ENCODE data around the gene EXOG.

EXOG gene, protein sequence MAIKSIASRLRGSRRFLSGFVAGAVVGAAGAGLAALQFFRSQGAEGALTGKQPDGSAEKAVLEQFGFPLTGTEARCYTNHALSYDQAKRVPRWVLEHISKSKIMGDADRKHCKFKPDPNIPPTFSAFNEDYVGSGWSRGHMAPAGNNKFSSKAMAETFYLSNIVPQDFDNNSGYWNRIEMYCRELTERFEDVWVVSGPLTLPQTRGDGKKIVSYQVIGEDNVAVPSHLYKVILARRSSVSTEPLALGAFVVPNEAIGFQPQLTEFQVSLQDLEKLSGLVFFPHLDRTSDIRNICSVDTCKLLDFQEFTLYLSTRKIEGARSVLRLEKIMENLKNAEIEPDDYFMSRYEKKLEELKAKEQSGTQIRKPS

DNA sequence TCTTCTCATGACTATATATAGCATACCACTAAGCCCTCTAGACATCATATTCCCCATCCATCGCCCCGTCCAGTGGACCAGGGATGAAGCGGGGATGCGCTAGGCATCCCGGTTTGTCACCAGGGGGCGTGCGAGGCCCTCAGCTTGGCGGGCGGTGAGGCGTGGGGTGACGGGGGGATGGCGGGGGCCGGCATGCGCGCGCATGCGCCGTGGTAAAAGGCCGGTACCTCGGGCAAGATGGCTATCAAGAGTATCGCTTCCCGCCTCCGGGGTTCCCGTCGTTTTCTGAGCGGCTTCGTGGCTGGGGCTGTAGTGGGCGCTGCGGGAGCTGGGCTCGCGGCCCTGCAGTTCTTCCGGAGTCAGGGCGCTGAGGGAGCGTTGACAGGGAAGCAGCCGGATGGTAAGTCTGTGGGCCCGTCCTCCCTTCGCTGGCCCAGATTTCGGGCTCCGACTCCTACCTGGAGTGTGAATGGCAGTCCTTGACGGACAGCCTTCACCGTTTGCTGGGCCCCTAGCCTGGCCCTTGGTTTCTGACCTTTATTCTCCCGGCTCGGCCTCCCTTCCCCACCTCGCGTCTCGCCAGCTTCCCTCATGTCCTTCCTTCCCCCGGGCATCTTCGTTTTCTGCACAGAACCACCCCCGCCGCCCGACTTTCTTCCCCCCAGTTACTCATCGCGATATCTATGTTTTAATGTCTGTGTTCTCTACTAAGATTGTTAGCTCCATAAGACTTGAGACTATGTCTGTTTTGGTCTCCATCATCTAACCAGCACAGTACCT is at the start of gene EXOG:
Gene EXOG, plus strand, starts transcription at position 210 of the 780 bp plus-strand sequence. Its CDS starts 28 bp downstream, at position 238.
- peak; percentile 95 to 97 for DNase-seq

GRCh38 chr3:38446812-38447211 is 49.3 kb upstream of the EXOG start:
- no peak for DNase-seq

DNA sequence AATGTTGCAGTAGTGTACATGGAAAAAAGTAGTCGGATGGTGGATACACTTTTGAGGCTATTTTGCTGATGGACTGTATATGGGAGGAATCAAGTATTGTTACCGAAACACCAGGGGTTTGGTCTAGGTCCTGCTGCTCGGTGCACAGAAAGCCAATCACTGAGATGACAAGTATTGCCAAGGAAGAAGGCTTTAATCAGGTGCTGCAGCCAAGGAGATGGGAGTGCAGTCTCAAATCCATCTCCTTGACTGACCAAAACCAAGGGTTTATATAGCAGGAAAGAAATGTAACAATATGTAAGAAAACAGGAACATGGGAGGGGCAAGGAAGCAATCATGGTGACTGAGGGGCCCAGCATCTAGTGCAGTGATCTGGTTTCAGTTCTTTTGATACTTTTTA is 45.3 kb upstream of the EXOG start:
- DNase-seq = no peak

- peak; percentile 58 to 67 for DNase-seq
These were observed 42.8 kb upstream of the EXOG start, which contains the start of gene ACVR2B for GRCh38 chr3:38453075-38453912. Gene ACVR2B (plus strand): TSS chr3:38453890. CDS start chr3:38454323, 433 bp downstream.

GRCh38 chr3:38453913-38454177 is 42.3 kb upstream of the EXOG start:
- DNase-seq = no peak

DNA sequence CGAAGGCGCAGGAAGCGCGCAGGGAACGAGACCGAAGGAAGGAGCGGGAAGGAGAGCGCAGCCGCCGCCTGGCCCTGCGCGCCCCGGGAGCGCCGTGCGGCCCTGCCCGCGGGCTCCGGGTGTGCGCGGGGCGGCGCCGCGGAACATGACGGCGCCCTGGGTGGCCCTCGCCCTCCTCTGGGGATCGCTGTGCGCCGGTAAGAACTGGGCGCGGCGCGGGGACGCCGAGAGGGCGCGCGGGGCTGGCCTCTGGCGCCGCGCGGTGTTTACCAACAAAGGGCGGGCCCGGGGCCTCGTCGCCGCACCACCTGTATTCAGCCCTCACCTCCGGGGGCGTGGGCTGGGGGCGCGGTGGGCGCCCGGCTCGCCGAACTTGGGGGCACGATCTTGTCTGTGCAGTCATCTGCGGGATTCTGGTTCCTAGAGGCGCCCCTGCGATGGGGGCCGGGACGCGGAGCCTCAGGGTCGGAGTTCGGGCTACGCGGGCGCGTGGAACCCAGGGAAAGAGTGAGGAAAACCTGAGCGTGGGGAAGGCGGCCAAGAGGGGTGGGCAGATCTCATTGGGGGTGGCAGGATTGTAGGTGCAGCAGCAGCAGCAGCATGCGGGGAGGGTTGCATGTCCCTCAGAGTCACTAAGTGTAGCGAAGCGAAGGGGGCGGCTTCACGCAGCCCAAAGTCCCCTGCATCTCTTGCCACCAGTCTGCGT is 41.8 kb upstream of the EXOG start:
- peak; percentile 1 to 18 for DNase-seq

- DNase-seq = peak; percentile 24 to 28
These were observed 41.1 kb upstream of the EXOG start for GRCh38 chr3:38454884-38455638.

DNA sequence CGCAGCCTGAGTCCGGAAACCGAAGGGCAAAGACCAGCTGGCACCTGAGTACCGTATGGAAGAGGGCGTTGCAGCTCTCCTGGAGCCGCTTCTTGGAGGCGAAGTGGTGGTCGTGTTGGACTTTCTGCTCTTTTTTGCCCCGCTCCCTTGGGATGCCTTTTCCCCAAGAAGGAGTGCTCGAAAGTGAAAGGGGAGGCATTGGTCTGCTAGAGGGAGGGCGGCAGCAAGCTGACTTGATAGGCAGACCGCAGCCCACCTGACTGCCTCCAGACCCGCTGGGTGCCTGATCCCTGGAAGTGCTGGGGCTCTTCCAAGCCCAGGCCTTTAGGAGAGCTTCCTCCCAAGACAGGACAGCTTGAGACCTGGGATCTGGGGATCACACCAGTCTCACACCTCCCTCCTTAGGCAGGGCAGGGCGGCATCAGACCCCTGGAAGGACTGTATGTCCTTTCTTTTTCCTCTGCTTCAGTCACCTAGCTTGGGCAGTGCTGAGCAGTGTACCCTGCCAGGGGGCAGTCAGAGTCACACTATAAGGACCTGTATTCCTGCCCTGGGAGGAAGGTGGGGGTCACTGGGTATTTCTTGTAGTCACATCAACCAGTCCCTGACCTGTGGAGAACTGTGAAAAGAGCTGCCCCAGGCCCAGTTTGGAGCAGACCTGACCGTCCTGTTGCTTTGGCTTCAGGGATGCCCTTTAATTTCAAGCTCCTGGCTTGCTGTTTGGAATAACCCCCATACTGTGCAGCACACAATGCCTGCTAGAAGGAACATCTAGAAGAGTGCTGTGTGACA is 40.3 kb upstream of the EXOG start:
- DNase-seq = no peak

GRCh38 chr3:38457111-38458003 is 38.8 kb upstream of the EXOG start:
- DNase-seq = no peak

DNA sequence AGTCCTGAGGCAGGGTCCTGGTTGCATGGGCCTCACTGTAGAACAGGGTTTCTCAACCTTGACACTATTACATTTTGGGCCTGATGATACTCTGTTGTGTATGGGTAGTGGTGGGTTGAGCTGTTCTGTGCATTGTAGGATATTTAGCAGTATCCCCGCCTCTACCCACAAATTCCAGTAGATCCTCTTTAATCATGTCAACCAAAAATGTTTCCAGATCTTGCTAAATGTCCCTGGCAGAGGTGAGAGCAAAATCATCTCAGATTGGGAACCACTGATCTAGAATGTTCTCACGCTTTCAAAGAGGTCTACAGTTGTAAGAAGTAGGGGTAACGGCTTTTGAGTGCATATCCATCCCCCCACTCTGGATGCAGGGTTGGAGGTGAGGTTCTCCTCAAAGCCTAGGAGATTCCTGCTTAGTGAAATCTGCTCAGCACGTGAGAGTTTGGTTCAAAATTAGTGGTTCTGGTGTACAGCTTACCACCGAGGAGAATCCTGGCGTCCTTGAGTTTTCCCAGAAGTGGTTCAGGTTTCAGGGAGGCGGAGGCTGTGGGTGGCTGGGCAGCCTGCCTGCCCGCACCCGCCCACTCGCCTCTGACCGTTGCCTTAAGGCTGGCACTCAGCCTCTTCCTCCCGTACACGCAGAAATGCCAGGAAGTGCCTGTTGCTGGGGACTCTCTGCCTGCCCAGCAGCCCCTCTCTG is 37.2 kb upstream of the EXOG start:
- no peak for DNase-seq

- DNase-seq = no peak
These were observed 36.6 kb upstream of the EXOG start for GRCh38 chr3:38459499-38460048.

DNA sequence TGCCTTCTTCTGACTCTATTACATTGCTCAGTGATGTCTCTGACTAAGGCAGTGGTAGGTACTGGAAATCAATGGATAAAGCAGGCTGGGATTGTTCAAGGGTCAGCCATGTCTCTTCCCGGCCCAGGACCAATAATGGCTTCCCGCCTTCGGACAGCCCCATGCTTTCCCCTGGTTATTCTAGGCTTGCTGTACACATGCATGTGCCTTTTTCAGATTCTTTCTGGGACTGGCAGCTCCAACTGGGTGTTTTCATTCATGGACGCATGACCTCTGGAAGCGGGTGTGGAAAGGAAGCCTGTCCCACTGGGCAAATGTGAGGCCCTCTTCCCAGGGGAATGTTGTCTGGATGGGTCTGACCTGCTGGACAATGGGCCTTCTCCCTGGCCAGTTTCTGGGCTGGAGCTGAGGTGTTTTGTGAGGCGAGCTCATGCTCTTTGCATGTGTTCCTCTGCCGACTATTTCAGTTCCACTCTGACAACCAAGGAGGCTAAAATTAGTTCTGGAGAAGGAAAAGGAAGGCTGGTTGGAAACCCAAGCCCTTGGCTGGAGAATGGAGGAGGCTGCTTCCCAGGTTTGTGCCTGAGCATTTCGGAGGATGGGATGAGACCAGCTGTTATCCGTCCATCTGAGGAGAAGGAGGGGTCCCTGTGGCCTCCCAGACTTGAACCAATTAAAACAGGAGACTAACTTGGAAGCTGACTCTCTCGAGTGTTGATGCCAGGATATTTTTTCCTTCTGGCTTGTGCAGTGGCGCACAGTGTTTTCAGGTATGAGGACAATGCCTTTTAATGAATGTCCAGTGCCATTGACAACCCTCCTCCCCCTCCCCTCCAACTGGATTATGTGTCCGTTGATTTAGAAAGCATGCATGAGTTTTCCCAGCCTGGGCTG is 35.5 kb upstream of the EXOG start:
- no peak for DNase-seq

DNA sequence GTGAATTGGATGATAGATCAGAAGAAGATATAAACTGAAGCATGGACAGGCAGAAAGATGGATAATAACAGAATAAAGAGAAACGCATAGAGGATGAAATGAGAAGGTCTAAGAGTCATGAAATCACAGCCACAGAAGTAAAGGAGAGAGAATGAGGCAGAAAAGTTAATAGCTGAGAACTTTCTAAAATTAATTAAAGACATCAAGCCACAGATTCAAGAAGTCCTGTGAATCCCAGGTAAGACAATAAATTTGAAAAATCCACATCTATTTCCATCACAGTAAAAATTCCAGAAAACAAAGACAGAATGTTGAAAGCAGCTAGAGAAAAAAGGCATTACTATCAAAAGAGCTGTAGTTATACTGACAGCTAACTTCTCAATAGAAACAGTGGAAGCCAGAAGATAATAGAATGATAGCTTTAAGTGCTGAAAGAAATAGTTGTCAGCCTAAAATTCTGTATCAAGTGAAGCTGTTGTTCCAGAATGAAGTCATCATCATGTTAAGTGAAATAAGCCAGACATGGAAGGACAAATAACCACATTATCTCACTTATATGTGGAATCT is 30.5 kb upstream of the EXOG start:
- no peak for DNase-seq

DNA sequence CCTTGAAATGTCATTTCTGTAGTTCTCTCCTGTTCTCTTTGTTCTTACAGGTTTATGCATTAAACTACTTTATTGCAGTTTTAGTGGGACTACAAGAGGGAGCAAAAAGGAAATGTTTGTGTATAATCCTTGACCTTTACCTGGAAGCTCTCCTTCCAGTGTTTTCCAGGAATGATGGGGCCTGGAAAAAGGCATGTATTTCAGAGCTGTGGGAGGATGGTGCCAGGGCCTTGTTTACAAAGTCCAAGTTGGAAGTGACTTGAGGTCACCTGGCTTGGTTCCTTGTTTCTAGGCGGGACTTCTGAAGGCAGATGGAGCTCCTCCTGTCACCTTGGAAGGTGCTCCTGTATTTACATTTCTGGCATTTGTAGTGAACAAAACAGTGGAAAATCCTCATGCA is 27.4 kb upstream of the EXOG start:
- DNase-seq = no peak

GRCh38 chr3:38469852-38470251 is 26.3 kb upstream of the EXOG start:
- DNase-seq = no peak

- no peak for DNase-seq
These were observed 24.8 kb upstream of the EXOG start for GRCh38 chr3:38471260-38471857.

DNA sequence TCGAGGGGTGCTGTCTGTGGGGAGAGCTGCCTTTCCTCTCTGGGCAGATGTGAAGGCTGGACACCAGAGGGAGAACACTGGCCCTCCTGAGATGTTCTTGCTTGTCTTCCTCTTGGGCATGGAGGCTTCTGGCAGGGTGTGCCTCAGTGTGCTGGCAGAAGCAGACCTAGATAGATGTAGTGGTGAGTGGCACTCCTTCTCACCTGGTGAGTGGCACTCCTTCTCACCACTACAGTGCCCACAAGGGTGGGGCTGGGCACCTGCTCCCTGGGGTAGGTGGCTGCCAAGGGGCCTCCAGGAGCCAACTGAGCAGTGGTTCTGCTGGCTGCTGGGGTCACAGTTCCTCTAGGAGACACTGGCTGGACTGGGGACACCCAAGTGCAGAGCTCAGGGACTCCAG is 23.8 kb upstream of the EXOG start:
- DNase-seq = no peak
